ENCODE results near the gene TOP3B. TPM values are rescaled to one million over a fixed set of nuclear protein-coding genes. Genes with fewer than 3 reads are reported as not detected.

The TOP3B gene
- polyA plus RNA-seq, 1 donor from 2014 or later = 33.7 TPM

GRCh38 chr22:21951931-21952465, 30.6 kb downstream of the TOP3B start:
- no peaks in the 10 kb centered on the region for H3K36me3 ChIP-seq (ENCODE audit: insufficient read depth, low read length)
- H2AFZ ChIP-seq (ENCODE audit: low read depth, low read length) = peak overlapping the region; percentile 52
- no peaks in the 10 kb centered on the region for H3K79me2 ChIP-seq (replicated peaks; ENCODE audit: insufficient read depth, low read length)

GRCh38 chr22:21951062-21951461, 31.5 kb downstream of the TOP3B start:
- Histone ChIP-seq H3K79me2 (replicated peaks; ENCODE audit: insufficient read depth, low read length) (no peaks in the 10 kb centered on the region), H3K9me3 (ENCODE audit: low read length) (no peaks in the 10 kb centered on the region)
- TF ChIP-seq SMC3 (conservative IDR thresholded peaks at IDR 0.05; ENCODE audit: poor library complexity) (no peak), CTCF (IDR thresholded peaks at IDR 0.05; ENCODE audit: poor library complexity, severe bottlenecking) (no peak), EP300 (conservative IDR thresholded peaks at IDR 0.05; ENCODE audit: poor library complexity, severe bottlenecking) (no peak), RAD21 (conservative IDR thresholded peaks at IDR 0.05) (no peak), MXI1 (conservative IDR thresholded peaks at IDR 0.05; ENCODE audit: poor library complexity, severe bottlenecking) (no peak), POLR2AphosphoS5 (IDR thresholded peaks at IDR 0.05) (no peak), EZH2 (IDR thresholded peaks at IDR 0.05; ENCODE audit: borderline replicate concordance, insufficient read depth, low read length, poor library complexity, severe bottlenecking) (no peak), TAF1 (IDR thresholded peaks at IDR 0.05; ENCODE audit: low read depth) (no peak)
- TF ChIP-seq, protein P1, sequence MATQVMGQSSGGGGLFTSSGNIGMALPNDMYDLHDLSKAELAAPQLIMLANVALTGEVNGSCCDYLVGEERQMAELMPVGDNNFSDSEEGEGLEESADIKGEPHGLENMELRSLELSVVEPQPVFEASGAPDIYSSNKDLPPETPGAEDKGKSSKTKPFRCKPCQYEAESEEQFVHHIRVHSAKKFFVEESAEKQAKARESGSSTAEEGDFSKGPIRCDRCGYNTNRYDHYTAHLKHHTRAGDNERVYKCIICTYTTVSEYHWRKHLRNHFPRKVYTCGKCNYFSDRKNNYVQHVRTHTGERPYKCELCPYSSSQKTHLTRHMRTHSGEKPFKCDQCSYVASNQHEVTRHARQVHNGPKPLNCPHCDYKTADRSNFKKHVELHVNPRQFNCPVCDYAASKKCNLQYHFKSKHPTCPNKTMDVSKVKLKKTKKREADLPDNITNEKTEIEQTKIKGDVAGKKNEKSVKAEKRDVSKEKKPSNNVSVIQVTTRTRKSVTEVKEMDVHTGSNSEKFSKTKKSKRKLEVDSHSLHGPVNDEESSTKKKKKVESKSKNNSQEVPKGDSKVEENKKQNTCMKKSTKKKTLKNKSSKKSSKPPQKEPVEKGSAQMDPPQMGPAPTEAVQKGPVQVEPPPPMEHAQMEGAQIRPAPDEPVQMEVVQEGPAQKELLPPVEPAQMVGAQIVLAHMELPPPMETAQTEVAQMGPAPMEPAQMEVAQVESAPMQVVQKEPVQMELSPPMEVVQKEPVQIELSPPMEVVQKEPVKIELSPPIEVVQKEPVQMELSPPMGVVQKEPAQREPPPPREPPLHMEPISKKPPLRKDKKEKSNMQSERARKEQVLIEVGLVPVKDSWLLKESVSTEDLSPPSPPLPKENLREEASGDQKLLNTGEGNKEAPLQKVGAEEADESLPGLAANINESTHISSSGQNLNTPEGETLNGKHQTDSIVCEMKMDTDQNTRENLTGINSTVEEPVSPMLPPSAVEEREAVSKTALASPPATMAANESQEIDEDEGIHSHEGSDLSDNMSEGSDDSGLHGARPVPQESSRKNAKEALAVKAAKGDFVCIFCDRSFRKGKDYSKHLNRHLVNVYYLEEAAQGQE (IDR thresholded peaks at IDR 0.05; ENCODE audit: borderline replicate concordance) = no peak

More at GRCh38 chr22:21951931-21952465, 30.6 kb downstream of the TOP3B start:
- no peaks in the 10 kb centered on the region for H3K27me3 ChIP-seq (ENCODE audit: insufficient read depth, low read depth, low read length)
- no peaks in the 10 kb centered on the region for H3F3A ChIP-seq (ENCODE audit: insufficient read depth, low read length, poor library complexity, severe bottlenecking)
- peak overlapping the region; percentile 15 for H3K27ac ChIP-seq (ENCODE audit: low read length)
- no peaks in the 10 kb centered on the region for H3K9me3 ChIP-seq (ENCODE audit: low read length)
- H3K9ac ChIP-seq (ENCODE audit: low read length) = peak overlapping the region; percentile 87
- H3K9me2 ChIP-seq (ENCODE audit: insufficient read depth, low read length) = no peaks in the 10 kb centered on the region
- no peak for TF ChIP-seq MXI1 (conservative IDR thresholded peaks at IDR 0.05; ENCODE audit: poor library complexity, severe bottlenecking)
- TF ChIP-seq RAD21 (conservative IDR thresholded peaks at IDR 0.05) = no peak
- TF ChIP-seq SMC3 (conservative IDR thresholded peaks at IDR 0.05; ENCODE audit: poor library complexity) = no peak
- TF ChIP-seq CTCF (IDR thresholded peaks at IDR 0.05; ENCODE audit: poor library complexity, severe bottlenecking) = no peak
- TF ChIP-seq TAF1 (IDR thresholded peaks at IDR 0.05; ENCODE audit: low read depth) = no peak
- TF ChIP-seq, protein P1 (IDR thresholded peaks at IDR 0.05; ENCODE audit: borderline replicate concordance) = no peak
- TF ChIP-seq EP300 (conservative IDR thresholded peaks at IDR 0.05; ENCODE audit: poor library complexity, severe bottlenecking) = no peak
- no peak for TF ChIP-seq EZH2 (IDR thresholded peaks at IDR 0.05; ENCODE audit: borderline replicate concordance, insufficient read depth, low read length, poor library complexity, severe bottlenecking)
- no peak for TF ChIP-seq POLR2AphosphoS5 (IDR thresholded peaks at IDR 0.05)
- H3K4me2 ChIP-seq (ENCODE audit: low read length) = peak overlapping the region; percentile 52
- no peaks in the 10 kb centered on the region for H4K20me1 ChIP-seq (ENCODE audit: insufficient read depth)
- peak overlapping the region; percentile 89 for H3K4me3 ChIP-seq (ENCODE audit: low read length)

More at GRCh38 chr22:21951062-21951461, 31.5 kb downstream of the TOP3B start:
- no peak overlapping the region for H3K4me3 ChIP-seq (ENCODE audit: low read length)
- no peaks in the 10 kb centered on the region for H3K36me3 ChIP-seq (ENCODE audit: insufficient read depth, low read length)
- no peaks in the 10 kb centered on the region for H3F3A ChIP-seq (ENCODE audit: insufficient read depth, low read length, poor library complexity, severe bottlenecking)
- no peak overlapping the region for H2AFZ ChIP-seq (ENCODE audit: low read depth, low read length)
- H4K20me1 ChIP-seq (ENCODE audit: insufficient read depth) = no peaks in the 10 kb centered on the region
- no peak overlapping the region for H3K9ac ChIP-seq (ENCODE audit: low read length)
- no peak overlapping the region for H3K27ac ChIP-seq (ENCODE audit: low read length)
- H3K9me2 ChIP-seq (ENCODE audit: insufficient read depth, low read length) = no peaks in the 10 kb centered on the region
- no peak overlapping the region for H3K4me2 ChIP-seq (ENCODE audit: low read length)
- H3K27me3 ChIP-seq (ENCODE audit: insufficient read depth, low read depth, low read length) = no peaks in the 10 kb centered on the region

Measured in neural cell (in vitro differentiated cells).